CD4-positive, alpha-beta T cell (primary cell): ENCODE results near the gene KLC4. TPM values are rescaled to one million over a fixed set of nuclear protein-coding genes. Genes with fewer than 3 reads are reported as not detected.

Experiments used
- ATAC-seq: fragments of 200-7000 bp; cut with Tn5 transposase; one replicate; pipeline ENCODE4 v1.10.0; 2022; ENCODE audit warnings: mild to moderate bottlenecking; ENCODE audit not compliant: poor library complexity
- CTCF ChIA-PET: fragments of 350-600 bp; sonication (Branson Sonifier 250); formaldehyde crosslinking; loops from one replicate; lab custom pipeline; 2021; ENCODE audit warnings: antibody characterized with exemption, inconsistent platforms; lab: Charles Lee
- POLR2A ChIA-PET: fragments of 350-600 bp; sonication (Branson Sonifier 250); formaldehyde crosslinking; loops from one replicate; lab custom pipeline; 2021; ENCODE audit warnings: antibody characterized with exemption, inconsistent platforms; lab: Charles Lee
- DNase-seq, 14 experiments: peaks; one replicate each; pipeline ENCODE4 v3.0.0-alpha.2; 2013 to 2020; ENCODE audit warnings: mixed read lengths in 2 of 14
- H3K27ac ChIP-seq, 2 donors: one replicate each; pipeline versions ENCODE4 v1.5.1 to v1.7.0; 2013; ENCODE audit warnings: low read length in 2 of 2, low read depth in 1 of 2, mild to moderate bottlenecking in 1 of 2
- H3K27me3 ChIP-seq, 2 experiments: 1 replicate in 1 of 2; 2 replicates in 1 of 2; pipeline versions ENCODE4 v1.6.1 to v1.7.0; 2013; ENCODE audit warnings: low read length in 2 of 2, control low read depth in 1 of 2, mild to moderate bottlenecking in 1 of 2, moderate library complexity in 1 of 2; ENCODE audit not compliant: insufficient read depth in 2 of 2, control insufficient read depth in 1 of 2
- H3K36me3 ChIP-seq: one replicate; pipeline ENCODE4 v1.6.1; 2013; ENCODE audit warnings: low read length, control low read depth; ENCODE audit not compliant: insufficient read depth
- H3K4me1 ChIP-seq: one replicate; pipeline ENCODE4 v1.6.1; 2013; ENCODE audit warnings: low read length, control low read depth; ENCODE audit not compliant: insufficient read depth
- H3K4me3 ChIP-seq: one replicate; pipeline ENCODE4 v1.5.1; 2013; ENCODE audit warnings: mild to moderate bottlenecking, low read length, moderate library complexity
- H3K9me3 ChIP-seq, 2 experiments: 1 replicate in 1 of 2; 2 replicates in 1 of 2; pipeline versions ENCODE4 v1.6.1 to v1.7.0; 2013; ENCODE audit warnings: low read length in 2 of 2, mild to moderate bottlenecking in 2 of 2, control low read depth in 1 of 2, moderate library complexity in 1 of 2; ENCODE audit not compliant: control insufficient read depth in 1 of 2, insufficient read depth in 1 of 2
- H3K27ac Mint-ChIP-seq: one replicate; pipeline ENCODE4 v1.8.0; 2020; ENCODE audit warnings: mixed read lengths
- H3K27me3 Mint-ChIP-seq: one replicate; pipeline ENCODE4 v1.8.0; 2021; ENCODE audit warnings: mixed read lengths
- H3K36me3 Mint-ChIP-seq: one replicate; pipeline ENCODE4 v1.8.0; 2021; ENCODE audit warnings: low read depth, mixed read lengths
- H3K4me1 Mint-ChIP-seq: one replicate; pipeline ENCODE4 v1.8.0; 2021; ENCODE audit warnings: low read depth, mixed read lengths
- H3K4me3 Mint-ChIP-seq: one replicate; pipeline ENCODE4 v1.8.0; 2020; ENCODE audit warnings: mild to moderate bottlenecking, mixed read lengths
- H3K9me3 Mint-ChIP-seq: one replicate; pipeline ENCODE4 v1.8.0; 2020; ENCODE audit warnings: mixed read lengths
- CTCF ChIP-seq: fragments of 200-600 bp; IDR thresholded peaks from one replicate; pipeline ENCODE4 v1.8.0; 2022; ENCODE audit warnings: antibody characterized with exemption, mild to moderate bottlenecking
- intact Hi-C, 2 experiments: fragments of 100-400 bp; cut with DNase I in 1 of 2; cut with micrococcal nuclease in 1 of 2; formaldehyde crosslinking; loops; one replicate each; pipeline versions ENCODE4 v1.15.1 to v1.9.0; 2023 to 2025; cut with DNase I, micrococcal nuclease
- total RNA-seq, 174 experiments: library from RNA in 2 of 174; stranded (reverse) in 2 of 174; gene quantifications; one replicate each; pipeline ENCODE4 v1.2.3 and lab custom pipeline; 2021 to 2026

KLC4 gene
- total RNA-seq, 2 experiments from 2014 or later = 39.6 to 40.8 TPM

GRCh38 chr6:43089467-43089866 lies 30.0 kb downstream of the KLC4 start:
- ATAC-seq (no peak), DNase-seq (no peak)
- intact Hi-C loops = no loop called here
- H3K27ac ChIP-seq = no peak overlapping the region
- ChIA-PET CTCF (interaction anchor here (1.3 kb wide), 1 partner anchor 54 kb away, joined by 3 read pairs; no protein-coding TSS in a partner anchor), POLR2A (no interaction called here)
- Mint-ChIP-seq H3K4me1 (peaks cover 16% of the 10 kb centered on the region), H3K27ac (no peak overlapping the region), H3K27me3 (no peaks in the 10 kb centered on the region), H3K9me3 (no peaks in the 10 kb centered on the region), H3K4me3 (no peak overlapping the region), H3K36me3 (no peaks in the 10 kb centered on the region)
- no peaks in the 10 kb centered on the region for H3K9me3 ChIP-seq
- H3K27me3 ChIP-seq = no peaks in the 10 kb centered on the region
- no peak overlapping the region for H3K4me3 ChIP-seq
- no peaks in the 10 kb centered on the region for H3K36me3 ChIP-seq
- H3K4me1 ChIP-seq = no peaks in the 10 kb centered on the region
- TF ChIP-seq CTCF = no peak

- Mint-ChIP-seq H3K36me3 (no peaks in the 10 kb centered on the region), H3K9me3 (no peaks in the 10 kb centered on the region), H3K4me1 (peaks cover 16% of the 10 kb centered on the region), H3K27ac (no peak overlapping the region), H3K4me3 (no peak overlapping the region), H3K27me3 (no peaks in the 10 kb centered on the region)
- no peaks in the 10 kb centered on the region for H3K4me1 ChIP-seq
- DNase-seq = no peak
- TF ChIP-seq CTCF = no peak
- H3K9me3 ChIP-seq = no peaks in the 10 kb centered on the region
- ChIA-PET POLR2A (no interaction called here), CTCF (interaction anchor here (1.3 kb wide), 1 partner anchor 53 kb away, joined by 3 read pairs; no protein-coding TSS in a partner anchor)
- H3K27ac ChIP-seq = no peak overlapping the region
- H3K27me3 ChIP-seq = no peaks in the 10 kb centered on the region
- intact Hi-C loops = no loop called here
- no peak for ATAC-seq
- no peak overlapping the region for H3K4me3 ChIP-seq
- no peaks in the 10 kb centered on the region for H3K36me3 ChIP-seq
These were observed 30.6 kb downstream of the KLC4 start for GRCh38 chr6:43089874-43090558.

- H3K4me1 Mint-ChIP-seq = peaks cover 18% of the 10 kb centered on the region
- intact Hi-C loops = no loop called here
- no peak for ATAC-seq
- H3K36me3 Mint-ChIP-seq = no peaks in the 10 kb centered on the region
- H3K36me3 ChIP-seq = no peaks in the 10 kb centered on the region
- no peak overlapping the region for H3K4me3 ChIP-seq
- H3K27ac ChIP-seq = no peak overlapping the region
- no peak for DNase-seq
- H3K9me3 ChIP-seq = no peaks in the 10 kb centered on the region
- no peaks in the 10 kb centered on the region for H3K27me3 Mint-ChIP-seq
- POLR2A ChIA-PET = interaction anchor here (0.6 kb wide), 1 partner anchor 658 kb away, joined by 3 read pairs; no protein-coding TSS in a partner anchor
- no peak overlapping the region for H3K27ac Mint-ChIP-seq
- no peaks in the 10 kb centered on the region for H3K9me3 Mint-ChIP-seq
- no peak overlapping the region for H3K4me3 Mint-ChIP-seq
- CTCF ChIA-PET = no interaction called here
- TF ChIP-seq CTCF = no peak
- no peaks in the 10 kb centered on the region for H3K27me3 ChIP-seq
- H3K4me1 ChIP-seq = no peaks in the 10 kb centered on the region
These were observed 31.1 kb downstream of the KLC4 start for GRCh38 chr6:43090559-43090956.
